ENCODE measurements around the gene MYL2. TPM values are rescaled to one million over a fixed set of nuclear protein-coding genes. Genes with fewer than 3 reads are reported as not detected.

Gene MYL2, protein sequence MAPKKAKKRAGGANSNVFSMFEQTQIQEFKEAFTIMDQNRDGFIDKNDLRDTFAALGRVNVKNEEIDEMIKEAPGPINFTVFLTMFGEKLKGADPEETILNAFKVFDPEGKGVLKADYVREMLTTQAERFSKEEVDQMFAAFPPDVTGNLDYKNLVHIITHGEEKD
- not detected for total RNA-seq
- polyA plus RNA-seq: under 1 TPM in 1 of 2 donors, not detected in 1; 0.22 TPM

GRCh38 chr12:110920324-110920910, at the start of gene MYL2:
Gene MYL2 (minus strand): TSS chr12:110920579. CDS start chr12:110920529, 50 bp downstream.
- TF ChIP-seq, protein P1, sequence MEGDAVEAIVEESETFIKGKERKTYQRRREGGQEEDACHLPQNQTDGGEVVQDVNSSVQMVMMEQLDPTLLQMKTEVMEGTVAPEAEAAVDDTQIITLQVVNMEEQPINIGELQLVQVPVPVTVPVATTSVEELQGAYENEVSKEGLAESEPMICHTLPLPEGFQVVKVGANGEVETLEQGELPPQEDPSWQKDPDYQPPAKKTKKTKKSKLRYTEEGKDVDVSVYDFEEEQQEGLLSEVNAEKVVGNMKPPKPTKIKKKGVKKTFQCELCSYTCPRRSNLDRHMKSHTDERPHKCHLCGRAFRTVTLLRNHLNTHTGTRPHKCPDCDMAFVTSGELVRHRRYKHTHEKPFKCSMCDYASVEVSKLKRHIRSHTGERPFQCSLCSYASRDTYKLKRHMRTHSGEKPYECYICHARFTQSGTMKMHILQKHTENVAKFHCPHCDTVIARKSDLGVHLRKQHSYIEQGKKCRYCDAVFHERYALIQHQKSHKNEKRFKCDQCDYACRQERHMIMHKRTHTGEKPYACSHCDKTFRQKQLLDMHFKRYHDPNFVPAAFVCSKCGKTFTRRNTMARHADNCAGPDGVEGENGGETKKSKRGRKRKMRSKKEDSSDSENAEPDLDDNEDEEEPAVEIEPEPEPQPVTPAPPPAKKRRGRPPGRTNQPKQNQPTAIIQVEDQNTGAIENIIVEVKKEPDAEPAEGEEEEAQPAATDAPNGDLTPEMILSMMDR (IDR thresholded peaks at IDR 0.05; ENCODE audit: low read depth, low read length, missing input control): no peak
- TF ChIP-seq YY1 (IDR thresholded peaks at IDR 0.05): no peak
- no peak for TF ChIP-seq FOXA2 (IDR thresholded peaks at IDR 0.05)
- TF ChIP-seq RXRA (IDR thresholded peaks at IDR 0.05): no peak
- no peak for TF ChIP-seq NR2F2 (IDR thresholded peaks at IDR 0.05)
- TF ChIP-seq, protein P2, sequence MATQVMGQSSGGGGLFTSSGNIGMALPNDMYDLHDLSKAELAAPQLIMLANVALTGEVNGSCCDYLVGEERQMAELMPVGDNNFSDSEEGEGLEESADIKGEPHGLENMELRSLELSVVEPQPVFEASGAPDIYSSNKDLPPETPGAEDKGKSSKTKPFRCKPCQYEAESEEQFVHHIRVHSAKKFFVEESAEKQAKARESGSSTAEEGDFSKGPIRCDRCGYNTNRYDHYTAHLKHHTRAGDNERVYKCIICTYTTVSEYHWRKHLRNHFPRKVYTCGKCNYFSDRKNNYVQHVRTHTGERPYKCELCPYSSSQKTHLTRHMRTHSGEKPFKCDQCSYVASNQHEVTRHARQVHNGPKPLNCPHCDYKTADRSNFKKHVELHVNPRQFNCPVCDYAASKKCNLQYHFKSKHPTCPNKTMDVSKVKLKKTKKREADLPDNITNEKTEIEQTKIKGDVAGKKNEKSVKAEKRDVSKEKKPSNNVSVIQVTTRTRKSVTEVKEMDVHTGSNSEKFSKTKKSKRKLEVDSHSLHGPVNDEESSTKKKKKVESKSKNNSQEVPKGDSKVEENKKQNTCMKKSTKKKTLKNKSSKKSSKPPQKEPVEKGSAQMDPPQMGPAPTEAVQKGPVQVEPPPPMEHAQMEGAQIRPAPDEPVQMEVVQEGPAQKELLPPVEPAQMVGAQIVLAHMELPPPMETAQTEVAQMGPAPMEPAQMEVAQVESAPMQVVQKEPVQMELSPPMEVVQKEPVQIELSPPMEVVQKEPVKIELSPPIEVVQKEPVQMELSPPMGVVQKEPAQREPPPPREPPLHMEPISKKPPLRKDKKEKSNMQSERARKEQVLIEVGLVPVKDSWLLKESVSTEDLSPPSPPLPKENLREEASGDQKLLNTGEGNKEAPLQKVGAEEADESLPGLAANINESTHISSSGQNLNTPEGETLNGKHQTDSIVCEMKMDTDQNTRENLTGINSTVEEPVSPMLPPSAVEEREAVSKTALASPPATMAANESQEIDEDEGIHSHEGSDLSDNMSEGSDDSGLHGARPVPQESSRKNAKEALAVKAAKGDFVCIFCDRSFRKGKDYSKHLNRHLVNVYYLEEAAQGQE (IDR thresholded peaks at IDR 0.05): no peak
- TF ChIP-seq GABPA (IDR thresholded peaks at IDR 0.05 in 1 of 2, conservative IDR thresholded peaks at IDR 0.05 in 1 of 2): no peak
- TF ChIP-seq HNF4G (IDR thresholded peaks at IDR 0.05): no peak
- no peak for TF ChIP-seq HNF4A (conservative IDR thresholded peaks at IDR 0.05)
- no peak for TF ChIP-seq RAD21 (IDR thresholded peaks at IDR 0.05)
- no peak for TF ChIP-seq EGR1 (IDR thresholded peaks at IDR 0.05; ENCODE audit: low read depth in 2 of 2)
- DNase-seq (ENCODE audit: low spot score): no peak

DNA sequence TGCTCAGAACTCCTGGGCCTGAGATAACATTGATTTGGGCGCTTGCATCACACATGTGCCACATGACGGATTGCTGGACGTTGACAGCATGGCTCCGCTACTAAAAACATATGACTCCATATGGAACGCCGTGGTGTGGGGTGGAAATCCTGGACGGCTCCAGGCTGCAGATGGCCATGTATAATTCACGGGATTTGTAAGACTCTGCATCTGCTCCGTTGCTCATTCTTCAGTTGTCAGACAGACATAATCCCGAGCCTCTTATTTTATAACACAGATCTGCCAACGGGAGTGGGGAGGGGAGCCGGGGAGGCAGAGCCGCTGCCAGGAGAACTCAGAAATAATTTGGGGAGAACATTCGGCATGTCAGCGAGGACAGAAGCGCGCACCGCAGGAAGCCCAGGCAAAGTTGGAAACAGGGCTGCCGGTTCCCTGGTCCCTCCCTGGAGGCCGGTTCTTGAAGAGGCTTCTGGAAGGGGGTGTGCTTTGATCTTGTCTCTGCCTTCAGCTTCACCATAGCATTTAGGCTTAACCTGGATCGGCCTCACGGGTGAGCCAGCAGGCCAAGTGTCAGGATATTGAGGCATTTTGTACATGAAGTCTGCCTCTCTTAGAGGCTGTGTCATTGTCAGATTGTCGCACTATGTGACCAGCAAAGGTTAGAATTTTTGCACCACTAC, 45.8 kb upstream of the MYL2 start:
- Histone ChIP-seq H3K9me3 (ENCODE audit: control insufficient read depth in 4 of 4, low read length in 3 of 4) (no peaks in the 10 kb centered on the region), H3K4me3 (ENCODE audit: low read depth in 1 of 3, low read length in 3 of 3) (no peak overlapping the region), H3K27ac (ENCODE audit: low read depth in 1 of 2, low read length in 2 of 2) (no peak overlapping the region), H3K36me3 (ENCODE audit: control insufficient read depth in 4 of 4, insufficient read depth in 3 of 4, low read depth in 1 of 4, low read length in 3 of 4) (no peaks in the 10 kb centered on the region), H3K4me1 (ENCODE audit: control insufficient read depth in 4 of 4, insufficient read depth in 4 of 4, low read length in 3 of 4) (no peaks in the 10 kb centered on the region), H3K9ac (ENCODE audit: low read depth in 1 of 2, low read length in 2 of 2) (no peak overlapping the region), H3K27me3 (ENCODE audit: control insufficient read depth in 4 of 4, insufficient read depth in 4 of 4, low read length in 3 of 4) (peaks cover 0 to 2% (median 0%) of the 10 kb centered on the region in 4 donors)
- WGBS: 87% methylated on average over 23 of the region's 23 CpGs
- no peak for DNase-seq (ENCODE audit: low spot score)
- TF ChIP-seq HNF4G (IDR thresholded peaks at IDR 0.05): no peak
- no peak for TF ChIP-seq EGR1 (IDR thresholded peaks at IDR 0.05; ENCODE audit: low read depth in 2 of 2)
- TF ChIP-seq RAD21 (IDR thresholded peaks at IDR 0.05): no peak
- TF ChIP-seq, protein P3, sequence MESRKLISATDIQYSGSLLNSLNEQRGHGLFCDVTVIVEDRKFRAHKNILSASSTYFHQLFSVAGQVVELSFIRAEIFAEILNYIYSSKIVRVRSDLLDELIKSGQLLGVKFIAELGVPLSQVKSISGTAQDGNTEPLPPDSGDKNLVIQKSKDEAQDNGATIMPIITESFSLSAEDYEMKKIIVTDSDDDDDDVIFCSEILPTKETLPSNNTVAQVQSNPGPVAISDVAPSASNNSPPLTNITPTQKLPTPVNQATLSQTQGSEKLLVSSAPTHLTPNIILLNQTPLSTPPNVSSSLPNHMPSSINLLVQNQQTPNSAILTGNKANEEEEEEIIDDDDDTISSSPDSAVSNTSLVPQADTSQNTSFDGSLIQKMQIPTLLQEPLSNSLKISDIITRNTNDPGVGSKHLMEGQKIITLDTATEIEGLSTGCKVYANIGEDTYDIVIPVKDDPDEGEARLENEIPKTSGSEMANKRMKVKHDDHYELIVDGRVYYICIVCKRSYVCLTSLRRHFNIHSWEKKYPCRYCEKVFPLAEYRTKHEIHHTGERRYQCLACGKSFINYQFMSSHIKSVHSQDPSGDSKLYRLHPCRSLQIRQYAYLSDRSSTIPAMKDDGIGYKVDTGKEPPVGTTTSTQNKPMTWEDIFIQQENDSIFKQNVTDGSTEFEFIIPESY (IDR thresholded peaks at IDR 0.05): no peak
- TF ChIP-seq, protein P4, sequence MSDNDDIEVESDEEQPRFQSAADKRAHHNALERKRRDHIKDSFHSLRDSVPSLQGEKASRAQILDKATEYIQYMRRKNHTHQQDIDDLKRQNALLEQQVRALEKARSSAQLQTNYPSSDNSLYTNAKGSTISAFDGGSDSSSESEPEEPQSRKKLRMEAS (IDR thresholded peaks at IDR 0.05): no peak
- no peak for TF ChIP-seq GABPA (IDR thresholded peaks at IDR 0.05 in 1 of 2, conservative IDR thresholded peaks at IDR 0.05 in 1 of 2)
- no peak for TF ChIP-seq RXRA (IDR thresholded peaks at IDR 0.05)

More at GRCh38 chr12:110920324-110920910, at the start of gene MYL2:
- no peaks in the 10 kb centered on the region for H3K36me3 ChIP-seq (ENCODE audit: control insufficient read depth in 4 of 4, insufficient read depth in 3 of 4, low read depth in 1 of 4, low read length in 3 of 4)
- 73% methylated on average over 22 of the region's 22 CpGs for WGBS
- H3K27me3 ChIP-seq (ENCODE audit: control insufficient read depth in 4 of 4, insufficient read depth in 4 of 4, low read length in 3 of 4): no peaks in the 10 kb centered on the region
- no peaks in the 10 kb centered on the region for H3K9me3 ChIP-seq (ENCODE audit: control insufficient read depth in 4 of 4, low read length in 3 of 4)
- no peak within 1 kb of the TSS for H3K27ac ChIP-seq (ENCODE audit: low read depth in 1 of 2, low read length in 2 of 2)
- no peak within 1 kb of the TSS for H3K9ac ChIP-seq (ENCODE audit: low read depth in 1 of 2, low read length in 2 of 2)
- no peaks in the 10 kb centered on the region for H3K4me1 ChIP-seq (ENCODE audit: control insufficient read depth in 4 of 4, insufficient read depth in 4 of 4, low read length in 3 of 4)
- H3K4me3 ChIP-seq (ENCODE audit: low read depth in 1 of 3, low read length in 3 of 3): no peak within 1 kb of the TSS
